Fibroblast of pulmonary artery (primary cell): ENCODE data around the gene PCYT2.
A peak's percentile ranks its signal among the peaks of the same experiment; 100 is the strongest.

Experiments
- DNase-seq: peaks from one replicate; pipeline ENCODE4 v3.0.0-alpha.2; 2010; ENCODE audit warnings: low read depth
- H3K4me3 ChIP-seq: replicated peaks from 2 replicates; pipeline ENCODE4 v1.5.1; 2011; ENCODE audit warnings: low read depth, mild to moderate bottlenecking, control low read depth, low read length, moderate library complexity
- CTCF ChIP-seq: IDR thresholded peaks from 2 replicates; pipeline ENCODE4 v1.5.1; 2011; ENCODE audit warnings: mild to moderate bottlenecking, control low read depth, low read length, inconsistent platforms; ENCODE audit errors: missing control alignments

Gene PCYT2

DNA sequence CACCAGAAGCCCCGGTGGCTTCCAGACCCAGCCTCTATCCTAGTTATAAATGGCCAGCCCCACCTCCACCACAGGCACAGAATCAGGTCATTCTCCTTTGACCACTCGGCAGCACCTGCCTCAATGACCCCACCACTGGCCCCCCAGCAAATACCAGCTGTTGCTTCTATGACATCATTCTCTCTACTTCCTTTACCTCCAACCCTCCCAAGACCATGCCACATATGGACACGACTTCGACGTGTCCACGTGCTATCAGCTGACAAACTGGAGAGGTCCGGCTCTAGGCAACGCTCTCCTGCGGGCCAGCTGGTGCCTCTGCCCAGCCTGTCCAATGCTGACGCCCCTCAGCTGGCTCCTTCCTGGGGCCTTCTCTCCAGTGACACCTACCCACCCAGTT is 25.7 kb downstream of the PCYT2 start:
- no peak for DNase-seq
- no peak for TF ChIP-seq CTCF
- no peak overlapping the region for H3K4me3 ChIP-seq

- TF ChIP-seq CTCF = no peak
- no peak for DNase-seq
- H3K4me3 ChIP-seq = no peak overlapping the region
Measured at GRCh38 chr17:81884968-81885367, 26.2 kb downstream of the PCYT2 start.

GRCh38 chr17:81884520-81884919 is 26.7 kb downstream of the PCYT2 start:
- no peak for DNase-seq
- H3K4me3 ChIP-seq = no peak overlapping the region
- TF ChIP-seq CTCF = no peak

GRCh38 chr17:81879121-81879520 is 32.1 kb downstream of the PCYT2 start:
- H3K4me3 ChIP-seq = no peak overlapping the region
- no peak for TF ChIP-seq CTCF
- DNase-seq = no peak

DNA sequence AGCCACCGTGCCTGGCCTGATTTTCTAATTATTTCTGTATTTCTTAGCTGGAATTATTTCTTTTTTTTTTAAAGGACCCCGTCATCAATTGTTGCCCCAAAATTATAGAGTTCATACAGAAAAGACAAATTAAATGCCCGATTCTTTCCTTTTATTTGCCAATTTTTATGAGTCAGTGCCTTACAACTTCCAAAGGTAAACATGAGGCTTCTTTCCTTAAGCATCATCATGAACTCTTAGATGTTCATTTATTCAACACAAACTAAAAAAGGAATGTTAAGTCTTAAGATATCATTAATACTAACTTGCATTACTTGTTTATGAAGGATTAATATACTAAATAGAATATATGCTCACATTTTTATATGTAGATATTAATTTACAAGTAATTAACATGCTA is 32.9 kb downstream of the PCYT2 start:
- DNase-seq = no peak
- no peak for TF ChIP-seq CTCF
- H3K4me3 ChIP-seq = no peak overlapping the region

DNA sequence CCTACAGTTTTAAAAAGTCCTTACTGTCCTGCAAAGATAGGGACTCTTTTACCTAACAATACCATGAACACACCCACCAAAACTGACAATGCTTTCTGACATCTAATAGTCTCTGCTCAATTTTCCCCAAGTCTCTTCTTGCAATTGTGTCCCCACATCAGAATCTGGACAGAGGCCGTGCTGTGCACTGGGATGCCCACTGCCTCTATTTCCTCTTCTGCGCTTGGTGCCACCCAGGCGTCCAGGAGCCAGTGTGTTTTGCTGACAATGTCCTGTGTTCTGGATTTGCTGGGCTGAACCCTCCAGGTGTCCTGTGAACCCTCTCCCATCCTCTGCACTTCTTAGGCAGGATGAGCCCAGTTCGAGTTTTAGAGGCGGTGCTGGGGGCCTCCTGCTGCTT is 33.6 kb downstream of the PCYT2 start:
- H3K4me3 ChIP-seq = no peak overlapping the region
- TF ChIP-seq CTCF = no peak
- DNase-seq = no peak

DNA sequence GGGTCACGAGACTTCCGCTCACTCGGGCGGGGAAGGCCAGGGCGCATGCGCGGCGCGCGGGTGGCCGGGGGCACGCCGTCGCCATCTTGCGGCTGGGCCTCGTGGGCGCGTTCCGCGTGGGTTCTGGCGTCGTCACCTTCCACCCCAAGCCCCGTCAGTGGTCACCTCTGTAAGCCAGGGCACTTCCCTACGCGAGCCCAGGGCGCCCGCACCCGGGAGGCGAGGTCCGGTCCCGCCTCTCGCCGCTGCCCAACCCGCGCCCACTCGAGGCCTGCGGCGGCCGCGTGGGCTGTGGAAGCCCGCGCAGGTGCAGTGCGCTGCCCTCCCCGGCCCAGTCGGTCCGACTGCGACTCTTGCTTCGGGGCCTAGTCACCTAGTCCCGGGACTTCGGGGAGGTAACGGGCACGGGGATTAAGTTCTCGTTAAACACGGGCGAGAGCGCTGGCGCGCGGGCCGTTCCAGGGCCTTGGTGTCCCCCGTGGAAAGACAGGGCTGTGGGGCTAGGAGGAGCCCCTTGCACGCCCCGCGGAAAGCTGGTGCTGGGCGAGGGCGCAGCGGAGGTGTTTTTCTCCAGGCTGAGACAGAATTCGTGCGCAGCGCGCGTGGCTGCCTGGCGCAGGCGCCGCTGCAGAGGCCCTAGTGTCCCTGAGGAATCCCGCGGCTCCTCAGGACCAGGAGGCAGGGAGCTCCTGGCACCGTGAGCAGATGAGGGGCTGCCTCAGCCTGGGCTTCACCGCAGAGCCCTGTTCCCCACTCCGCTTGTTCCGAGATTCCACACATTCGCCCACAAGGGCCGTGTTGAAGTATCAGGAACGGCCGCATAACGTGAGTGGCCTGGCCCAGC is 39.6 kb downstream of the PCYT2 start:
- H3K4me3 ChIP-seq = peak overlapping the region; percentile 86
- peak; percentile 90 for DNase-seq
- no peak for TF ChIP-seq CTCF
